ENCODE measurements around the gene TPRKB.
A peak's percentile ranks its signal among the peaks of the same experiment; 100 is the strongest.
"Not testable (repeated sequence)": the region's sequence is repeated elsewhere in the genome, so short reads cannot be mapped to it uniquely, and the experiment has no call there.

TPRKB gene

DNA sequence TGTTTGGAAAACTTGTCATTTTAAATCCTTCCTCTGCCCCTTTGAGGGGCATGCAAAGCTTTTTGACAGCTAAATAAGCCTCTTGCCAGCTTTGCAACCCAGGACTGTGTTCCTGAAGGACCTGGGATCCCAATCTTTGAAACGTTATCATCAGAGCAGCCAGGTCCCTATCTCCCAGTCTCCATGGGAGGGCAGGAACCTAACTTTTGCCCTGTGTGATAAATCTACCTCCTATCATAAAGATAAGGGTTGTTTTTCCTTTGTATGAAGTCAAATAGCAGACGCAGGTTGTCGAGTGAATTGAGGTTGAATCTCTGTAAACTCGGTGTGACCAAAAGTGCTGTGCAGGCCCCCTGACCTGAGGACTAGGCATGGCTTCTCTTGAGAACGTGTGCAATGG is 30.1 kb downstream of the TPRKB start:
- Histone ChIP-seq H3K79me2 (ENCODE audit: control insufficient read depth, insufficient read depth, low read length) (no peaks in the 10 kb centered on the region), H3K4me3 (ENCODE audit: low read length) (no peak overlapping the region), H3K27ac (ENCODE audit: low read depth, low read length) (no peak overlapping the region), H2BK5ac (ENCODE audit: low read length) (no peak overlapping the region), H3K27me3 (ENCODE audit: insufficient read depth, low read length, poor library complexity) (no peaks in the 10 kb centered on the region), H2BK15ac (replicated peaks; ENCODE audit: low read depth) (no peak overlapping the region), H2AK5ac (ENCODE audit: low read length) (no peak overlapping the region), H3K18ac (ENCODE audit: low read length) (no peak overlapping the region), H2BK120ac (ENCODE audit: low read depth, low read length) (no peak overlapping the region), H4K8ac (ENCODE audit: low read depth, low read length) (no peak overlapping the region), H3K4me2 (ENCODE audit: low read length) (no peak overlapping the region), H3K4me1 (ENCODE audit: control insufficient read depth, low read depth, low read length) (peaks cover 2% of the 10 kb centered on the region), H4K5ac (ENCODE audit: low read length) (no peak overlapping the region), H3K36me3 (ENCODE audit: control insufficient read depth, insufficient read depth, low read length) (no peaks in the 10 kb centered on the region), H3K9ac (ENCODE audit: low read length) (no peak overlapping the region), H3K23ac (ENCODE audit: low read length) (no peak overlapping the region), H3K79me1 (ENCODE audit: low read length) (no peaks in the 10 kb centered on the region), H3K56ac (ENCODE audit: low read length) (no peak overlapping the region), H3K4ac (ENCODE audit: low read depth, low read length) (no peak overlapping the region)
- peak; percentile 86 for DNase-seq
- no CpG with 5 or more reads among the region's 5 CpGs for WGBS (ENCODE audit: extremely low coverage, insufficient coverage, low lambda C conversion rate)

DNA sequence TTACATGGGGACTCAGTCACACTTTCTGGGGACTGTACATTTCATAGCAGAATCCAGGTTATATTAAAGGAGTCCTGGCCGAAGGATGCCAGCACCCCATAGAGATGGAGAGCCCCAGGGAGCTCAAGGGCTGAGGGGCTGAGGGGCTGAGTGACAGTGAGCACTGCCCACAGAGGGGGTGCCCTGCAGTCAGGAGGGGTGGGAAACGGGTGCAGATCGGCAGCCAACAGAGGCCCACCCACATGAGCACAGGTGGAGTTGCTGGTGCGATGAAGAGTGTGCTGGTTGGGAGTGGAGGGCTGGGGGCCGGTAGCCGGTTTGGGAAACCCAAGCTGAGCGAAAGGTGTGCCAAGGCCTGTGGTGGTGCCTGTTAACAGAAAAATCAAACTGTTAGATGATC is 32.1 kb downstream of the TPRKB start:
- Histone ChIP-seq H3K27me3 (ENCODE audit: insufficient read depth, low read length, poor library complexity) (no peaks in the 10 kb centered on the region), H3K4me2 (ENCODE audit: low read length) (no peak overlapping the region), H3K18ac (ENCODE audit: low read length) (no peak overlapping the region), H3K9ac (ENCODE audit: low read length) (no peak overlapping the region), H3K4me3 (ENCODE audit: low read length) (no peak overlapping the region), H3K4me1 (ENCODE audit: control insufficient read depth, low read depth, low read length) (peaks cover 2% of the 10 kb centered on the region), H3K23ac (ENCODE audit: low read length) (no peak overlapping the region), H3K36me3 (ENCODE audit: control insufficient read depth, insufficient read depth, low read length) (no peaks in the 10 kb centered on the region), H3K56ac (ENCODE audit: low read length) (no peak overlapping the region), H2BK5ac (ENCODE audit: low read length) (no peak overlapping the region), H3K79me1 (ENCODE audit: low read length) (no peaks in the 10 kb centered on the region), H4K8ac (ENCODE audit: low read depth, low read length) (no peak overlapping the region), H2BK120ac (ENCODE audit: low read depth, low read length) (no peak overlapping the region), H3K79me2 (ENCODE audit: control insufficient read depth, insufficient read depth, low read length) (no peaks in the 10 kb centered on the region), H3K4ac (ENCODE audit: low read depth, low read length) (no peak overlapping the region), H4K5ac (ENCODE audit: low read length) (no peak overlapping the region), H2BK15ac (replicated peaks; ENCODE audit: low read depth) (no peak overlapping the region), H3K27ac (ENCODE audit: low read depth, low read length) (no peak overlapping the region), H2AK5ac (ENCODE audit: low read length) (no peak overlapping the region)
- no peak for DNase-seq
- no CpG with 5 or more reads among the region's 7 CpGs for WGBS (ENCODE audit: extremely low coverage, insufficient coverage, low lambda C conversion rate)

DNA sequence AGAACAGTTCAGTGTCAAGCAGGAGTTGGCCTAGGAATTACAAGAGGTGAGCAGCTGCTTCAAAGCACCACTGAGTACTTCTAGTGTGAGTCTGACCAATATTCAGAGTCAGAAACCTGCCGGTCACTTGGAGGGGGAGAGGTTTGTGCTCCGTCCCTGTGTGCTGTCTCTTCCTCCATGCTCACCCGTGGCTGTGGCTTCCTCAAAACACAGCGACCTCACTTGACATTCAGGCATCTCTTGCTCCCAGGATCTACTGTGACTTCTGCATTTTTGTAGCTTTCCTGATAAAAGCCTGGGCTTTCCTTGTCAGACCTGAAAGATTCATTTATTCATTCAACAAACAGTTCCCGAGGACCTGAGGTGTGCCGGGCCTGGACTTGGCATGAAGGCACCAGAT is 32.9 kb downstream of the TPRKB start:
- H3K79me2 ChIP-seq (ENCODE audit: control insufficient read depth, insufficient read depth, low read length): no peaks in the 10 kb centered on the region
- no peak overlapping the region for H2AK5ac ChIP-seq (ENCODE audit: low read length)
- H3K36me3 ChIP-seq (ENCODE audit: control insufficient read depth, insufficient read depth, low read length): no peaks in the 10 kb centered on the region
- no peak overlapping the region for H2BK15ac ChIP-seq (replicated peaks; ENCODE audit: low read depth)
- no peak overlapping the region for H4K8ac ChIP-seq (ENCODE audit: low read depth, low read length)
- H3K4ac ChIP-seq (ENCODE audit: low read depth, low read length): no peak overlapping the region
- no peak overlapping the region for H3K56ac ChIP-seq (ENCODE audit: low read length)
- H3K79me1 ChIP-seq (ENCODE audit: low read length): no peaks in the 10 kb centered on the region
- no peak for DNase-seq
- WGBS (ENCODE audit: extremely low coverage, insufficient coverage, low lambda C conversion rate): no CpG with 5 or more reads among the region's 6 CpGs
- H3K27ac ChIP-seq (ENCODE audit: low read depth, low read length): no peak overlapping the region
- H3K18ac ChIP-seq (ENCODE audit: low read length): no peak overlapping the region
- no peak overlapping the region for H3K9ac ChIP-seq (ENCODE audit: low read length)
- H3K4me2 ChIP-seq (ENCODE audit: low read length): no peak overlapping the region
- H2BK120ac ChIP-seq (ENCODE audit: low read depth, low read length): no peak overlapping the region
- H4K5ac ChIP-seq (ENCODE audit: low read length): no peak overlapping the region
- H2BK5ac ChIP-seq (ENCODE audit: low read length): no peak overlapping the region
- no peak overlapping the region for H3K23ac ChIP-seq (ENCODE audit: low read length)
- no peaks in the 10 kb centered on the region for H3K27me3 ChIP-seq (ENCODE audit: insufficient read depth, low read length, poor library complexity)
- no peak overlapping the region for H3K4me3 ChIP-seq (ENCODE audit: low read length)
- peaks cover 2% of the 10 kb centered on the region for H3K4me1 ChIP-seq (ENCODE audit: control insufficient read depth, low read depth, low read length)

DNA sequence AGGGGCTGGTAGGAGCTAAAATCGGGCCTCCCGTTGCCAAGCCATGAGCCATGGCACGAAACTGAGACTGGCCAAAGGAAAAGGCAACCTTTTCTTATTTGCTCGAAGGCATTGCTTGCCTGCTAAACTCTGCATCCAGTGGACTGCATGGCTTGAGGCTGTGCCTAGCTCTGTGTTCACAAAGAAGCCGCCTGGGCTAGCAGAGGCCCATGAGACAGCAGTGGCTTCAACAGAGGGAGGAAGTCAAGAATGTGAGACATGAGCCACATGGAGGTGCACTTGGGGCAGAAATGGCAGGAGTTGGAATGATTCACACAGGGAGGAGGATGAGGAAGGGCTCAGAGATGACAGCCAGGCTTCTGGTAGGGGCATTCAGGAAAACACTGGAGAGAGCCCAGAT is 33.5 kb downstream of the TPRKB start:
- Histone ChIP-seq H4K8ac (ENCODE audit: low read depth, low read length) (no peak overlapping the region), H2BK120ac (ENCODE audit: low read depth, low read length) (no peak overlapping the region), H3K79me1 (ENCODE audit: low read length) (no peaks in the 10 kb centered on the region), H3K36me3 (ENCODE audit: control insufficient read depth, insufficient read depth, low read length) (no peaks in the 10 kb centered on the region), H2BK15ac (replicated peaks; ENCODE audit: low read depth) (no peak overlapping the region), H3K4me1 (ENCODE audit: control insufficient read depth, low read depth, low read length) (peaks cover 2% of the 10 kb centered on the region), H3K9ac (ENCODE audit: low read length) (no peak overlapping the region), H3K56ac (ENCODE audit: low read length) (no peak overlapping the region), H4K5ac (ENCODE audit: low read length) (no peak overlapping the region), H3K27me3 (ENCODE audit: insufficient read depth, low read length, poor library complexity) (no peaks in the 10 kb centered on the region), H3K4ac (ENCODE audit: low read depth, low read length) (no peak overlapping the region), H3K4me3 (ENCODE audit: low read length) (no peak overlapping the region), H3K79me2 (ENCODE audit: control insufficient read depth, insufficient read depth, low read length) (no peaks in the 10 kb centered on the region), H3K27ac (ENCODE audit: low read depth, low read length) (no peak overlapping the region), H3K18ac (ENCODE audit: low read length) (no peak overlapping the region), H2AK5ac (ENCODE audit: low read length) (no peak overlapping the region), H3K23ac (ENCODE audit: low read length) (no peak overlapping the region), H2BK5ac (ENCODE audit: low read length) (no peak overlapping the region), H3K4me2 (ENCODE audit: low read length) (no peak overlapping the region)
- DNase-seq: no peak
- no CpG with 5 or more reads among the region's 5 CpGs for WGBS (ENCODE audit: extremely low coverage, insufficient coverage, low lambda C conversion rate)

DNA sequence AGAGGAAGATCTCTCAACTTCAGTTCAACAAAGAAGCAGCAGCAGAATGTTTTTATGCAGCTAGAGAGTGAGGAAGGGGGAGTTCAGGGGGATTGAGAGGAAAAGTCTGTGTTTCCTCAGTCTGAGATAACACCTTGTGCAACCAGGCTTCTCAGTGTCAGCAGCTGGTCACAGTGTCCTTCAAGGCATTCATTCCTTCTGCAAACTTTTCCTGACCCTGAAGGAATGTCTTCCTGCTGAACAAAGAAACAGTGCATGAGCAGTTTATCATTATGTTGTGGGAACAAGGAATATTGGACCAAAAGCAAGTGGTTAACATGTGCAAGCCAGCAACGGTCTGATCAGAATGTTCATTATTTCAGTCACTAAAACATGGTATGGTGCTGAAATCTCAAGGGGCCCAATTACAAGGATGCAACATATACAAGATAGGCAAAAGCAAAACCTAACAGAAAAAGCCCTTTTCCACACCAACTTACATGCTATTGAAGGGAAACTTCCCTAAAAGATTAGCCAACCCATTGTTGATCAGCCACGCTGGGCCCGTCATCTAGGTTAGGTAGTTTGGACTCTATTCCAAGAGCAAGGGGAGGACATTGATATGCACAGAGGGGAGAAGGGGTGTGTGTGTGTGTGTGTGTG is 34.2 kb downstream of the TPRKB start:
- H3K18ac ChIP-seq (ENCODE audit: low read length); H3K27me3 ChIP-seq (ENCODE audit: insufficient read depth, low read length, poor library complexity); H3K36me3 ChIP-seq (ENCODE audit: control insufficient read depth, insufficient read depth, low read length); H3K4ac ChIP-seq (ENCODE audit: low read depth, low read length); H3K4me2 ChIP-seq (ENCODE audit: low read length); DNase-seq; H3K23ac ChIP-seq (ENCODE audit: low read length); H2BK15ac ChIP-seq (replicated peaks; ENCODE audit: low read depth); H2BK120ac ChIP-seq (ENCODE audit: low read depth, low read length); H3K9ac ChIP-seq (ENCODE audit: low read length); H3K27ac ChIP-seq (ENCODE audit: low read depth, low read length); H4K8ac ChIP-seq (ENCODE audit: low read depth, low read length); H3K4me3 ChIP-seq (ENCODE audit: low read length); H3K56ac ChIP-seq (ENCODE audit: low read length); H2AK5ac ChIP-seq (ENCODE audit: low read length); H4K5ac ChIP-seq (ENCODE audit: low read length); H2BK5ac ChIP-seq (ENCODE audit: low read length); H3K79me2 ChIP-seq (ENCODE audit: control insufficient read depth, insufficient read depth, low read length); H3K4me1 ChIP-seq (ENCODE audit: control insufficient read depth, low read depth, low read length); H3K79me1 ChIP-seq (ENCODE audit: low read length): not testable (repeated sequence)
- no CpG with 5 or more reads among the region's 3 CpGs for WGBS (ENCODE audit: extremely low coverage, insufficient coverage, low lambda C conversion rate)

DNA sequence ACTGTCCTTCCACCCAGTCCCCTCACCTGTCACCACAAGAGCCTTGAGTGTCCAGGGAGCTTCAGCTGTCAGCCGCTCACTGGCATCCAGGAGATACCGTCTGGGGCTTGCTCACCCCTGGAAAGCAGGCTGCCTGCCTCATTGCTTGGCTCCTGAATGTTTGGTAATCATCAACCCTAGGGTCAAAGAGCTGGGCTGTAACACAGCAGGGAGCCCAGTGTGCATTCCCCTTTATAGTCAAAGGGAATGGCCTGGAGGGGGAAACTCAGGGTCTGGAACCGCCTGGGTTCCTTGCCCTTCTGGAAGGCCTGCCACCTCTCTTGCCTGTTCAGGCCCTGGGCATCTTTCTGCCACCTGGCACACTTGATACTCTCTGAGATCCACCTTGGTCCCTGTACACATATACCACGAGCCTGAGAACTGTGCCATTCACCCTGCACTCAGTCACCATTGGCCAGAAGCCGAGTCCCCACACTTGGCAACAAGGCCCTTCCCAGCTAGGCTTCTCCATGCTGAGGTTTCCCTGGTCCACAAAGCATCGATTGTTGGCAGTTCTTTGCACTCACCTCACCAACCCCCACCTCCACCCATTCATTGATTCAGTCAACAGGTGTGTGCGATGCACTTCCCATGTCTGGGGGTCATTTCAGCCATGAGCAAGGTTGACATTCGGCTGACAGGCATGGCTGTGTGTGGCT is 35.0 kb downstream of the TPRKB start:
- no peak overlapping the region for H3K4me2 ChIP-seq (ENCODE audit: low read length)
- no CpG with 5 or more reads among the region's 8 CpGs for WGBS (ENCODE audit: extremely low coverage, insufficient coverage, low lambda C conversion rate)
- no peak overlapping the region for H3K4ac ChIP-seq (ENCODE audit: low read depth, low read length)
- H2BK5ac ChIP-seq (ENCODE audit: low read length): no peak overlapping the region
- H3K36me3 ChIP-seq (ENCODE audit: control insufficient read depth, insufficient read depth, low read length): no peaks in the 10 kb centered on the region
- no peak overlapping the region for H2BK15ac ChIP-seq (replicated peaks; ENCODE audit: low read depth)
- no peaks in the 10 kb centered on the region for H3K27me3 ChIP-seq (ENCODE audit: insufficient read depth, low read length, poor library complexity)
- H3K9ac ChIP-seq (ENCODE audit: low read length): no peak overlapping the region
- H3K23ac ChIP-seq (ENCODE audit: low read length): no peak overlapping the region
- H3K18ac ChIP-seq (ENCODE audit: low read length): no peak overlapping the region
- no peak overlapping the region for H2AK5ac ChIP-seq (ENCODE audit: low read length)
- H4K5ac ChIP-seq (ENCODE audit: low read length): no peak overlapping the region
- no peak overlapping the region for H3K4me3 ChIP-seq (ENCODE audit: low read length)
- no peak overlapping the region for H3K27ac ChIP-seq (ENCODE audit: low read depth, low read length)
- H4K8ac ChIP-seq (ENCODE audit: low read depth, low read length): no peak overlapping the region
- H3K79me1 ChIP-seq (ENCODE audit: low read length): no peaks in the 10 kb centered on the region
- no peak overlapping the region for H3K56ac ChIP-seq (ENCODE audit: low read length)
- no peak overlapping the region for H2BK120ac ChIP-seq (ENCODE audit: low read depth, low read length)
- DNase-seq: no peak
- H3K4me1 ChIP-seq (ENCODE audit: control insufficient read depth, low read depth, low read length): no peaks in the 10 kb centered on the region
- H3K79me2 ChIP-seq (ENCODE audit: control insufficient read depth, insufficient read depth, low read length): no peaks in the 10 kb centered on the region

Data from mesendoderm (in vitro differentiated cells).